K562 (cell line): ENCODE results near the gene ZFYVE19. TPM values are rescaled to one million over a fixed set of nuclear protein-coding genes. Genes with fewer than 3 reads are reported as not detected.

Experiments used
- CBX3 ChIP-seq, 2 experiments: IDR thresholded peaks; 1 replicate in 1 of 2; 2 replicates in 1 of 2; pipeline ENCODE4 v1.6.1; 2012; ENCODE audit warnings: inconsistent platforms in 2 of 2, low read length in 2 of 2, borderline replicate concordance in 1 of 2, control low read depth in 1 of 2
- CC2D1A ChIP-seq: fragments of 450-650 bp; IDR thresholded peaks from 2 replicates; pipeline ENCODE4 v1.6.1; 2017; ENCODE audit warnings: mild to moderate bottlenecking
- DACH1 ChIP-seq: fragments of 450-650 bp; IDR thresholded peaks from 2 replicates; pipeline ENCODE4 v1.6.1; 2018; ENCODE audit not compliant: partially characterized antibody
- EGR1 ChIP-seq: fragments of 450-650 bp; conservative IDR thresholded peaks from 2 replicates; pipeline ENCODE4 v1.6.1; 2017; ENCODE audit warnings: mild to moderate bottlenecking
- ESRRA ChIP-seq: fragments of 450-650 bp; IDR thresholded peaks from 2 replicates; pipeline ENCODE4 v1.6.1; 2014; ENCODE audit warnings: low read depth, mild to moderate bottlenecking, moderate library complexity, borderline replicate concordance
- FOXM1 ChIP-seq, 2 experiments: fragments of 450-650 bp in 1 of 2; sonication (generic) in 1 of 2; formaldehyde crosslinking in 1 of 2; IDR thresholded peaks; 2 replicates each; pipeline versions ENCODE4 v1.6.1 to v1.9.0; 2017 to 2022; ENCODE audit warnings: low read depth in 2 of 2, mild to moderate bottlenecking in 2 of 2, missing genetic modification reagents in 1 of 2, moderate library complexity in 1 of 2
- POLR2A ChIP-seq: fragments of 450-650 bp; conservative IDR thresholded peaks from 2 replicates; pipeline ENCODE4 v1.6.1; 2016
- POLR2AphosphoS5 ChIP-seq: IDR thresholded peaks from 2 replicates; pipeline ENCODE4 v1.6.1; 2011; ENCODE audit warnings: mild to moderate bottlenecking, low read depth, low read length, moderate library complexity; ENCODE audit not compliant: control insufficient read depth, insufficient read depth
- POLR2G ChIP-seq: fragments of 200-400 bp; formaldehyde crosslinking; IDR thresholded peaks from 2 replicates; pipeline ENCODE4 v1.6.1; 2017; ENCODE audit warnings: low read depth, mild to moderate bottlenecking, antibody characterized with exemption, low read length, moderate library complexity
- RAD21 ChIP-seq, 2 experiments: fragments of 250-450 bp in 1 of 2; fragments of 450-650 bp in 1 of 2; sonication (Bioruptor Pico) in 1 of 2; formaldehyde crosslinking in 1 of 2; IDR thresholded peaks in 1 of 2; conservative IDR thresholded peaks in 1 of 2; 2 replicates each; pipeline versions ENCODE4 v1.4.0 to v1.8.0; 2020 to 2022; ENCODE audit warnings: mild to moderate bottlenecking in 2 of 2, moderate library complexity in 1 of 2
- RBM22 ChIP-seq: fragments of 200-400 bp; formaldehyde crosslinking; IDR thresholded peaks from 2 replicates; pipeline ENCODE4 v1.6.1; 2018; ENCODE audit warnings: low read length, low read depth; ENCODE audit not compliant: poor library complexity, severe bottlenecking
- SAP30 ChIP-seq: fragments of 200-600 bp; sonication (generic); IDR thresholded peaks from 2 replicates; pipeline ENCODE4 v1.6.1; 2012; ENCODE audit warnings: borderline replicate concordance, low read depth, mild to moderate bottlenecking, moderate library complexity, low read length, control low read depth, inconsistent platforms; ENCODE audit not compliant: insufficient read depth, poor library complexity, severe bottlenecking
- SNRNP70 ChIP-seq: fragments of 200-400 bp; formaldehyde crosslinking; optimal IDR thresholded peaks from 2 replicates; pipeline ENCODE3; 2017; ENCODE audit warnings: low read depth, low read length
- SUPT5H ChIP-seq: fragments of 450-650 bp; IDR thresholded peaks from 2 replicates; pipeline ENCODE4 v1.6.1; 2016
- TARDBP ChIP-seq: fragments of 450-650 bp; IDR thresholded peaks from 2 replicates; pipeline ENCODE4 v1.6.1; 2016
- polyA plus RNA-seq, 8 experiments: library from polyadenylated mRNA; depleted of rRNA in 4 of 8; stranded (reverse) in 5 of 8; unstranded in 3 of 8; fragments of >200 nt; fragmentation: Nextera tagmentation in 2 of 8; fragmentation: Illumina TruSeq in 1 of 8; extraction: Ambion mirVana in 2 of 8; extraction: Trizol in 1 of 8; gene quantifications; 2 replicates each; pipeline versions ENCODE4 v1.2.1 to v1.2.3, GENCODE V29; 2011 to 2014; ENCODE audit warnings: inconsistent platforms in 1 of 8, missing spikeins in 1 of 8
- total RNA-seq, 7 experiments: library from RNA; depleted of rRNA in 6 of 7; stranded (reverse); fragments of >200 nt in 6 of 7; fragmentation: Illumina TruSeq in 2 of 7; extraction: Trizol in 2 of 7; gene quantifications; 2 replicates each; pipeline versions ENCODE4 v1.2.1 to v1.2.3, GENCODE V29; 2011 to 2021; ENCODE audit warnings: low replicate concordance in 1 of 7
- TF ChIP-seq, protein P1 (sequence below): sonication (generic); formaldehyde crosslinking; IDR thresholded peaks from 2 replicates; pipeline ENCODE4 v1.5.0; 2020; ENCODE audit warnings: missing genetic modification reagents
- TF ChIP-seq, protein P2 (sequence below): fragments of 200-800 bp; sonication (Bioruptor generic); IDR thresholded peaks from 2 replicates; pipeline ENCODE4 v1.6.1; 2017; ENCODE audit warnings: missing genetic modification characterization, missing compliant biosample characterization
- TF ChIP-seq, protein P3 (sequence below): fragments of 450-650 bp; IDR thresholded peaks from 2 replicates; pipeline ENCODE4 v1.6.1; 2014; ENCODE audit warnings: low read depth, mild to moderate bottlenecking, moderate library complexity, borderline replicate concordance
- TF ChIP-seq, protein P4 (sequence below): fragments of 450-650 bp; conservative IDR thresholded peaks from 2 replicates; pipeline ENCODE4 v1.6.1; 2016; ENCODE audit warnings: missing genetic modification characterization, low read depth, mild to moderate bottlenecking, control low read depth, missing compliant biosample characterization
- TF ChIP-seq, protein P5 (sequence below): sonication (generic); formaldehyde crosslinking; IDR thresholded peaks from 2 replicates; pipeline ENCODE4 v1.8.0; 2022; ENCODE audit warnings: mild to moderate bottlenecking, low read depth, missing genetic modification reagents

ZFYVE19 gene
- total and polyA plus RNA-seq, 9 of the 15 experiments (the other 6 are each of a cell fraction or from before 2014, with no cell fraction given): 1.5 to 36.8 (median 19.9) TPM

DNA sequence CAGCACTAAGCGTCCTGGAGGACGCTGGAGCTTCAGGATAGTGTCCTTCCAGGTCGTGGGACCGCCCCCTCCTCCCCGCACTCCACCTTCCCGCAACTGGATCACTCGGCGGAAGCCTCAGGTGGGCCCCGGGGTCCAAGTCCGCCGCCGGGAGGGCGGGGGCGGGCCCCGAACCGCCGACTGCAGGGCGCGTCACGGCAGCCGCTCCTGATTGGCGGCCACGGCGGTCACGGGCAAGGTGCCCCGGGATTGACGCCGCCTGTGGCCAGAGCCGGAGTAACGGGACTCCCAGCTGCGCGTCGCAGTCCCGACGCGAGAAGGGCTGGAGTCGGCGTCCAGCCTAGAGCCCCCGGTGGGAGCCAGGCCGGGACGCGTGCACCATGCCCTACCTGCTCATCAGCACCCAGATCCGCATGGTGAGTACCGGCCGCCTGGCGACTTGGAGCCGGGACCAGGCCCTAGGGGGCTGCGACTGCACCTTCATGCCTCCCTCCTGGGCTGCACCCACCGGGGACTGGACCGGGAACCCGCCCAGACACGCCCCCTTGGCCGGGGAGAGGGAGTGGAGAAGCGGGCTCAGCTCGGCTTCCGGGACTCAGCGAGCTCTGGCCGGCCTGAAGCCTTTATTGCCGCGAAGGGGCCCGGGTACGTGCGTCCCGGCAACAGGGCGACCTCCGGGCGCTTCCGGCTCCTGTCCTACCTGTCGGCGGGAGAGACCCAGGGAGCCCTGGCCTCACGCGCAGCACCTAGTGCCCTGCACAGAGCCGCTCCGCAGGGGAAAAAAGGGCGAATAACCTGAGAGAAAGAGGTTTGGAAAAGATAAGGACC is 42.9 kb upstream of the ZFYVE19 start, which contains the start of gene GCHFR (continued):
- TF ChIP-seq RBM22 (peak; percentile 11), POLR2A (peak; percentile 68), CBX3 (IDR thresholded peaks at IDR 0.05; ENCODE audit: borderline replicate concordance in 1 of 2, low read length in 2 of 2) (peak in 1 of 2 experiments; percentile 58; a peak in 1 of 3 replicates), POLR2G (peak; percentile 88), RAD21 (CRISPR knock-in tag; conservative IDR thresholded peaks at IDR 0.05 in 1 of 2, IDR thresholded peaks at IDR 0.05 in 1 of 2) (peak in 1 of 2 experiments; percentile 8; a peak in 1 of 4 replicates), ESRRA (peak; percentile 73; the same call in 1 of the 2 replicates), POLR2AphosphoS5 (0 out of 2 replicates have a peak, but pooled peaks have one; percentile 14), TARDBP (peak; percentile 36; the same call in 1 of the 2 replicates), EGR1 (peak; percentile 79), SNRNP70 (no peak), SUPT5H (peak; percentile 62; the same call in 1 of the 2 replicates), CC2D1A (no peak), SAP30 (peak; percentile 67), DACH1 (peak; percentile 57), FOXM1 (IDR thresholded peaks at IDR 0.05; ENCODE audit: low read depth) (no peak), FOXM1 (CRISPR knock-in tag; IDR thresholded peaks at IDR 0.05; ENCODE audit: low read depth) (peak; percentile 63; the same call in 1 of the 2 replicates)
- TF ChIP-seq, protein P1, sequence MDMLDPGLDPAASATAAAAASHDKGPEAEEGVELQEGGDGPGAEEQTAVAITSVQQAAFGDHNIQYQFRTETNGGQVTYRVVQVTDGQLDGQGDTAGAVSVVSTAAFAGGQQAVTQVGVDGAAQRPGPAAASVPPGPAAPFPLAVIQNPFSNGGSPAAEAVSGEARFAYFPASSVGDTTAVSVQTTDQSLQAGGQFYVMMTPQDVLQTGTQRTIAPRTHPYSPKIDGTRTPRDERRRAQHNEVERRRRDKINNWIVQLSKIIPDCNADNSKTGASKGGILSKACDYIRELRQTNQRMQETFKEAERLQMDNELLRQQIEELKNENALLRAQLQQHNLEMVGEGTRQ: peak; percentile 67
- TF ChIP-seq, protein P2, sequence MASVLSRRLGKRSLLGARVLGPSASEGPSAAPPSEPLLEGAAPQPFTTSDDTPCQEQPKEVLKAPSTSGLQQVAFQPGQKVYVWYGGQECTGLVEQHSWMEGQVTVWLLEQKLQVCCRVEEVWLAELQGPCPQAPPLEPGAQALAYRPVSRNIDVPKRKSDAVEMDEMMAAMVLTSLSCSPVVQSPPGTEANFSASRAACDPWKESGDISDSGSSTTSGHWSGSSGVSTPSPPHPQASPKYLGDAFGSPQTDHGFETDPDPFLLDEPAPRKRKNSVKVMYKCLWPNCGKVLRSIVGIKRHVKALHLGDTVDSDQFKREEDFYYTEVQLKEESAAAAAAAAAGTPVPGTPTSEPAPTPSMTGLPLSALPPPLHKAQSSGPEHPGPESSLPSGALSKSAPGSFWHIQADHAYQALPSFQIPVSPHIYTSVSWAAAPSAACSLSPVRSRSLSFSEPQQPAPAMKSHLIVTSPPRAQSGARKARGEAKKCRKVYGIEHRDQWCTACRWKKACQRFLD (CRISPR knock-in tag): peak; percentile 89
- TF ChIP-seq, protein P3, sequence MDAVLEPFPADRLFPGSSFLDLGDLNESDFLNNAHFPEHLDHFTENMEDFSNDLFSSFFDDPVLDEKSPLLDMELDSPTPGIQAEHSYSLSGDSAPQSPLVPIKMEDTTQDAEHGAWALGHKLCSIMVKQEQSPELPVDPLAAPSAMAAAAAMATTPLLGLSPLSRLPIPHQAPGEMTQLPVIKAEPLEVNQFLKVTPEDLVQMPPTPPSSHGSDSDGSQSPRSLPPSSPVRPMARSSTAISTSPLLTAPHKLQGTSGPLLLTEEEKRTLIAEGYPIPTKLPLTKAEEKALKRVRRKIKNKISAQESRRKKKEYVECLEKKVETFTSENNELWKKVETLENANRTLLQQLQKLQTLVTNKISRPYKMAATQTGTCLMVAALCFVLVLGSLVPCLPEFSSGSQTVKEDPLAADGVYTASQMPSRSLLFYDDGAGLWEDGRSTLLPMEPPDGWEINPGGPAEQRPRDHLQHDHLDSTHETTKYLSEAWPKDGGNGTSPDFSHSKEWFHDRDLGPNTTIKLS: peak; percentile 61
- TF ChIP-seq, protein P4, sequence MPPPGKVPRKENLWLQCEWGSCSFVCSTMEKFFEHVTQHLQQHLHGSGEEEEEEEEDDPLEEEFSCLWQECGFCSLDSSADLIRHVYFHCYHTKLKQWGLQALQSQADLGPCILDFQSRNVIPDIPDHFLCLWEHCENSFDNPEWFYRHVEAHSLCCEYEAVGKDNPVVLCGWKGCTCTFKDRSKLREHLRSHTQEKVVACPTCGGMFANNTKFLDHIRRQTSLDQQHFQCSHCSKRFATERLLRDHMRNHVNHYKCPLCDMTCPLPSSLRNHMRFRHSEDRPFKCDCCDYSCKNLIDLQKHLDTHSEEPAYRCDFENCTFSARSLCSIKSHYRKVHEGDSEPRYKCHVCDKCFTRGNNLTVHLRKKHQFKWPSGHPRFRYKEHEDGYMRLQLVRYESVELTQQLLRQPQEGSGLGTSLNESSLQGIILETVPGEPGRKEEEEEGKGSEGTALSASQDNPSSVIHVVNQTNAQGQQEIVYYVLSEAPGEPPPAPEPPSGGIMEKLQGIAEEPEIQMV (tag): no peak
- TF ChIP-seq, protein P5, sequence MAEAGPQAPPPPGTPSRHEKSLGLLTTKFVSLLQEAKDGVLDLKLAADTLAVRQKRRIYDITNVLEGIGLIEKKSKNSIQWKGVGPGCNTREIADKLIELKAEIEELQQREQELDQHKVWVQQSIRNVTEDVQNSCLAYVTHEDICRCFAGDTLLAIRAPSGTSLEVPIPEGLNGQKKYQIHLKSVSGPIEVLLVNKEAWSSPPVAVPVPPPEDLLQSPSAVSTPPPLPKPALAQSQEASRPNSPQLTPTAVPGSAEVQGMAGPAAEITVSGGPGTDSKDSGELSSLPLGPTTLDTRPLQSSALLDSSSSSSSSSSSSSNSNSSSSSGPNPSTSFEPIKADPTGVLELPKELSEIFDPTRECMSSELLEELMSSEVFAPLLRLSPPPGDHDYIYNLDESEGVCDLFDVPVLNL (CRISPR knock-in tag): no peak
